ACC112 (cell line): Measurements from ENCODE around the gene NCAPG2.

Experiments used
- H2AFZ ChIP-seq: fragments of 200-600 bp; sonication (generic); one replicate; pipeline ENCODE4 v1.6.0; 2017; ENCODE audit warnings: antibody characterized with exemption, low read length; ENCODE audit not compliant: unreplicated experiment
- H3K27ac ChIP-seq: fragments of 200-600 bp; sonication (generic); 2 replicates; pipeline ENCODE4 v1.5.1; 2014; ENCODE audit warnings: low read depth, mild to moderate bottlenecking, antibody characterized with exemption, low read length, moderate library complexity
- H3K27me3 ChIP-seq: fragments of 200-600 bp; sonication (generic); 2 replicates; pipeline ENCODE4 v1.6.1; 2014; ENCODE audit warnings: mild to moderate bottlenecking, antibody characterized with exemption, low read length, moderate library complexity, mixed read lengths; ENCODE audit not compliant: insufficient read depth
- H3K36me3 ChIP-seq: fragments of 200-600 bp; sonication (generic); 2 replicates; pipeline ENCODE4 v1.6.1; 2016; ENCODE audit warnings: mild to moderate bottlenecking, antibody characterized with exemption, low read length, moderate library complexity, mixed read lengths; ENCODE audit not compliant: insufficient read depth
- H3K4me1 ChIP-seq: fragments of 200-600 bp; sonication (generic); one replicate; pipeline ENCODE4 v1.6.1; 2016; ENCODE audit warnings: low read length, mixed read lengths; ENCODE audit not compliant: insufficient read depth, unreplicated experiment, control insufficient read depth
- H3K4me3 ChIP-seq: fragments of 200-600 bp; sonication (generic); 2 replicates; pipeline ENCODE4 v1.5.1; 2014; ENCODE audit warnings: mild to moderate bottlenecking, low read depth, low read length
- H3K79me2 ChIP-seq: fragments of 200-600 bp; sonication (generic); one replicate; pipeline ENCODE4 v1.6.0; 2016; ENCODE audit warnings: low read length; ENCODE audit not compliant: control insufficient read depth, unreplicated experiment, insufficient read depth

The NCAPG2 gene

DNA sequence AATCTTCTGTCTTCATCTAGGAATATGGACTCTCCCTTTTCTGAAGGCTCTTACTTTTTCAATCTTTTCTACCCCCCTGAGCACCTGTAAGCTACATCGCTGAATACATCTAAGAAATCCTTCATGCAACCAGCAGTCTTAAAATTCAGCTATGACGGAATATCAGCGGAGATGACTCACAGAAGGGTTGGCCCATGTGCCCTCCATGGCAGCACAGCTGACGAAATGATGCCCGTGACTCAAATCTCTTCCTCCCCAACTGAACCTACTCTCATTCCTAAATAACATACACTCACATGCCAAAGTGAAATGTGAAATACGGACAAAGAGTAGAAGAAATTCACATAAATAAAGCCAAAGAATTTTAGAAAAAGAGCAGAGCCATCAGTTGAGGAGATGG, 30.3 kb upstream of the NCAPG2 start:
- Histone ChIP-seq H3K4me1 (peaks cover 5% of the 10 kb centered on the region), H3K79me2 (no peaks in the 10 kb centered on the region), H3K4me3 (no peak overlapping the region), H3K36me3 (peaks cover 38% of the 10 kb centered on the region), H2AFZ (no peak overlapping the region), H3K27ac (peak overlapping the region; percentile 2; the same call in 1 of the 2 replicates), H3K27me3 (no peaks in the 10 kb centered on the region)

DNA sequence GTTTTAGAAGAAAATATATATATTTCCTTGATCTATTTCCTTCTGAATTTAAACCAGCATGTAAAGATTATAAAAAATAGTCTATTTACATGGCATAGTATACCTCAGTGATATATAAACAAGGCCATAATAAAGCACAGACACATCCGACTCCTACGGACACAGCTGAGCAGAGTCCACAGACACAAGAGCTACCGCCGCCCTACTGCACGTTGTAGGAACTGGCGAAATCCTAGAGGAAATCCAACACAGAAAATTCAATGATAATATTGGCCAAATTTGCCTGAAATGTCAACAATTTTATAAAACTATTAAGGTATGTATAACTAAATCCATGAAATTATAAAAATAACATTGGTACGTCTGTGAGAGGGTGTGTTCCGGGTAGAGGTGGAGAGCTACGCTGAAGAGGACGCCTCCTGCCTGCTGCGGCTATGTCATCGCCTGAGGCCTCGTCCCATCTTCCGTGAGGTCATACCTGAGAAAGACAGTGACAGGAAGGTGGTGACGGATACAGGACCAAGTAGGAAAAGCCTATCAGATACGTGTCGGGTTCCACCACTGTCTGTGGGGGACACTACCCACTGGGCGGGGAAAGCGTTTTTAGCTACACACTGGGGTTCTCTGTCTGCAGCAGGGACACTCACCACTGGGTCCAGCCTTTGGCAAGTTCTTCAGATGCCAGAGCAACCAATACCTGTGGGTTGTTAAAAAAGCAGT, 29.3 kb upstream of the NCAPG2 start:
- Histone ChIP-seq H3K36me3 (peaks cover 37% of the 10 kb centered on the region), H3K27me3 (no peaks in the 10 kb centered on the region), H2AFZ (no peak overlapping the region), H3K4me3 (no peak overlapping the region), H3K4me1 (no peaks in the 10 kb centered on the region), H3K79me2 (no peaks in the 10 kb centered on the region), H3K27ac (no peak overlapping the region)

DNA sequence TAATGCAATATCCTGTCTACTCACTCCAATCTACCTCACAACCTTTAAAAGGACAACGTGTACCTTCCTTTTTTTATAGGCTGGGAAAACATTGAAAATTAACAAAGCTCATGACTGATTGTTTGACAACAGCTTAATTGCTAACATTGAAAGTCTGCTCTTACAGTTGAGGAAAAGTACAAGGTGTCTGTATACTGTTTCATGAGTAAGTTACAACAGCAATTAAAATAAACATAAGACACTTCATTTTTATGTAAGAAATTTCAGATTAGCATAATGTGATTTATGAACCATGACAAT, 28.6 kb upstream of the NCAPG2 start:
- no peaks in the 10 kb centered on the region for H3K4me1 ChIP-seq
- H3K27ac ChIP-seq, result no peak overlapping the region
- H3K4me3 ChIP-seq, result no peak overlapping the region
- H2AFZ ChIP-seq, result no peak overlapping the region
- H3K79me2 ChIP-seq, result no peaks in the 10 kb centered on the region
- H3K36me3 ChIP-seq, result peaks cover 33% of the 10 kb centered on the region
- no peaks in the 10 kb centered on the region for H3K27me3 ChIP-seq

DNA sequence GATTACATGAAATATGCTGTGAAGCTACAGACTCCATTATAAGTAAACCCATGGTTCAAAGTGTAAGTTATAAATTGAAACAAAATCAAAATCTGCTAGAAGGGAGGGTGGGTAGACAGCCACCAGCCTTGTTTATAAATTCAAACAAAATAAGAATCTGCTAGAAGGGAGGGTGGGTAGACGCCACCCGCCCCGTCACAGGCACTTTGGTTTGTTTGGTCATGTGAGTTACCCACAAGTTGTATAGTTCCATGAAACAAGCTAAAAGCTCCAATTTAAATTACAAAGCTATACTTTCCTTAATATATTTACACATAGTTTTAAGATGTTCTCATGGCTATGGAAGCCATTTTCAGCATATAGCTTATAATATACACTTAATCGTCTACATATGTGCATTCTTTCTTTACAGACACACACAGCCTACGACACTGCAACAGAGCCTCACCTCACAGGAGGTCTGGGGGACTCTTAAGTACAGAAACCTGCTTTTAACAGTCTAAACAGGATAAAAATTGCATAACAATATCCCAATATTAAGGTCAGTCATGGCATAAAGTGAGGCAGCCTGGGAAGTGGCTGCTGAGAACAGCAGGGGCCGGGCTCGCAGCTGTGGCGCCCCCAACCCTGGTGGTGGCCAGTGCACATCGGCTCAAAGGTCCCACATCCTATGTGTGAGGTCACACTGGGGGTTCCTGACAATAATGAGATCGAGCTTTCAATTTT, 28.1 kb upstream of the NCAPG2 start:
- Histone ChIP-seq H3K4me3 (no peak overlapping the region), H3K36me3 (peaks cover 33% of the 10 kb centered on the region), H3K27ac (no peak overlapping the region), H3K27me3 (no peaks in the 10 kb centered on the region), H3K79me2 (no peaks in the 10 kb centered on the region), H3K4me1 (no peaks in the 10 kb centered on the region), H2AFZ (no peak overlapping the region)

DNA sequence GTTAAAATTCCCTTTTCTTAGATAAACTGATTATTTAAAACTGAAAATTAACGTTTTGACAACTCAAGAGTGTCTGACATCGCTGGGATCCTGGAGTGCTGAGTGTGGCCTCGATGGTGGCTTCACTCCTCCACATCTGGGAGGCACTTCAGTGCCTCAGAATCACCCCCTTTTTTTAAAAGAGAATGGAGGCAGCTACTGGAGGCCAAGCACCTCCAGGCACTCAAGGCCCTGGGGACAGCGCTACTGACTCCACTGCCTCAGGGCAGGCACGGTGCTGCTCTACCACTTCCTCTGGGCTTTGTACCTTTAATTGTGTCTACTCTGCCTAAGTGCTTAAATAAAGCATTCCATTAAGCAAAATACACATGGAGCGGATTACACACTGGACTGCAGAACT, 27.2 kb upstream of the NCAPG2 start:
- Histone ChIP-seq H3K4me1 (no peaks in the 10 kb centered on the region), H3K27me3 (no peaks in the 10 kb centered on the region), H3K36me3 (peaks cover 31% of the 10 kb centered on the region), H3K4me3 (no peak overlapping the region), H3K79me2 (no peaks in the 10 kb centered on the region), H2AFZ (no peak overlapping the region), H3K27ac (no peak overlapping the region)

DNA sequence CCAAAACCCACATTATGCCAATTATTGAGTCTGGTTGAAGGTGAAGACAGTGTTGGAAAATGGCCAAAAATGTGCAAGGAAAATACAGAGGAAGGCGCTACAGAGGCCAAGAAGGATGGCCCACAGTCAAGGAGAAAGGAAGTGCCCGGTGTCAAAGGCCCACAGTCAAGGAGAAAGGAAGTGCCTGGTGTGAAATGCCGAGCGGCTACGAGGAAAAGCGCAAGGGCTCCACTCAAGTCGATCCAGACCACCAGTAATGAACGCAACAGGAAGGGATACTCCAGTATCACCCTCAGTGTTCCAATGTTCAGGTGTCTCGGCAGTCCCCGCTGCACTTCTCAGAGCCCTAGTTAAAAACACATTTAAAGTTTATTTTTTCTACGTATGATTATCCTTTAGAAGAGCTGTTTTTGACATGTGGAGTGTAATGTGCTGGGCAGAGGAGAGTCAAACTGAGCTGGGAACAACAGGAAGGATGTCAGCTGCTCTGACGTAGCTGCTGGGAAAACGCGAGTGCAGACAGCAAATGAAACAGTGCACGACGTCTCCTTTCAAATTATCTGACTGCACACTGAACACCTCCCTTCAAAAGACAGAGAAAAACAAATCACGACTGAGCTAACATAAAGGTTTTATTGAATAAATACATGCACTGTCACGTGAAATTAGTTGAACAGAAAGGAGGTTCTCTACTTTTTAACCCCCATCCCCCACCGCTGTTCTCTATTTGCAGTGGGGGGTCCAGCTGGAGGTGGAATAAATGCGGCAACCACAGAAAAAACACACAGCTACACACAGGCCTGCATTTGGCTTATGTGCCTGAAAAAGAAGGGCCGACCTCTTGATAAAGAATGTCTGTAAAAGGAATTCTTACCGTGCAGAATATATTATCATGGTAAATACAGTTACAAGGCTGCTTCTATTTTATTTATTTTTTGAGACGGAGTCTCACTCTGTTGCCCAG, 26.1 kb upstream of the NCAPG2 start:
- Histone ChIP-seq H3K4me1 (no peaks in the 10 kb centered on the region), H3K79me2 (no peaks in the 10 kb centered on the region), H3K36me3 (peaks cover 23% of the 10 kb centered on the region), H2AFZ (no peak overlapping the region), H3K4me3 (no peak overlapping the region), H3K27me3 (no peaks in the 10 kb centered on the region), H3K27ac (no peak overlapping the region)

DNA sequence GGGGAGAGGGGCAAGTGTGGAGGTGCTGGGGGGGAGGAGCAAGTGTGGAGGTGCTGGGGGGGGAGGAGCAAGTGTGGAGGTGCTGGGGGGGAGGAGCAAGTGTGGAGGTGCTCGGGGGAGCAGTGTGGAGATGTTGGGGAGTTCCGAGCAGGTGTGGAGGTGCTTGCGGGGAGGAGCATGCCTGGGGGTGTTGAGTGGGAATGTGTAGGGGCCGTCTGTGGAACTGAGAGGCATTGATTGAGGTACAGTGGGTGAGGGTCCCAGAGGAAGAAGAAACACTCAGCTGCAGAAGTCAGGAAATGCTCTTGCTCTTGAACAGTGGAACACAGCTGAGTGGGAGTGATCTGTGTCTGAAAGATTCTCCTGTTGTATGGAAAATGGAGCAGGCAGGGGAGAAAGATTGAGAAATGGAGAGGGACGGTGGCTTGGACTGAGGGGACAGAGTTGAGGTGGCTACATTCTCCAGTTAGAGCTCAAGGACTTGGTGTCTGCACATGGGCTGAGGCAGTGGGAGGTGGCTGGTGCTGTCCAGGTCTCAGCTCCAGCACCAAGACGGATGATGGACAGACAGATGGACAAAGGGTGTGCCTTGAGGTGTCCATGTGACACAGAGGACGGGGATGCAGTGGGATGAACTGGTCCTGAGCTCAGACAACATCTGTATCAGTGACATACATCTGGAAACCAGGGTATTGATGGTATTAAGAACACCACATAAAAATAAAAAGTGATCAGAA, 25.2 kb upstream of the NCAPG2 start:
- no peaks in the 10 kb centered on the region for H3K4me1 ChIP-seq
- H3K27ac ChIP-seq, result no peak overlapping the region
- no peak overlapping the region for H2AFZ ChIP-seq
- H3K36me3 ChIP-seq, result peaks cover 17% of the 10 kb centered on the region
- H3K4me3 ChIP-seq, result no peak overlapping the region
- no peaks in the 10 kb centered on the region for H3K79me2 ChIP-seq
- H3K27me3 ChIP-seq, result no peaks in the 10 kb centered on the region

DNA sequence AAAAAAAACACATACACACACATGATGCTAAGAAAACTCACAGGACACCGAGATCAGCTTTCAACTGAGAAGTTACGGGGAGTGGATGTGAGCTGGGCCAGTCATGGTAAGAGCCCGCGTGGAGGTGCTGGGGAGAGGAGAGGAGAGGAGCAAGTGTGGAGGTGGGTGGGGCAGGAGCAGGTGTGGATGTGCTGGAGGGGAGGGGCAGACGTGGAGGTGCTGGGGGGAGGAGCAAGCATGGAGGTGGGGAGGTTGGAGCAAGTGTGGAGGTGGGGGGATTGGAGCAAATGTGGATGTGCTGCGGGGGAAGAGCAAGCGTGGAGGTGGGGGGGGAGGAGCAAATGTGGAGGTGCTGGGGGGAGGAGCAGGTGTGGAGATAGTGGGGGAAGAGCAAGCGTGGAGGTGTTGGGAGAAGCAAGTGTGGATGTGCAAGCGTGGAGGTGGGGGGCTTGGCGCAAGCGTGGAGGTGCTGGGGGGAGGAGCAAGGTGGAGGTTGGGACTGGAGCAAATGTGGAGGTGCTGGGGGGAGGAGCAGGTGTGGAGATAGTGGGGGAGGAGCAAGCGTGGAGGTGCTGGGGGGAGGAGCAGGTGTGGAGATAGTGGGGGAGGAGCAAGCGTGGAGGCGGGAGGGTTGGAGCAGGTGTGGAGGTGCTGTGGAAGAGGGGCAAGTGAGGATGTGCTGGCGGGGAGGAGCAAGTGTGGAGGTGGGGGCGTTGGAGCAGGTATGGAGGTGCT, 24.5 kb upstream of the NCAPG2 start:
- Histone ChIP-seq H3K27me3 (no peaks in the 10 kb centered on the region), H3K27ac (no peak overlapping the region), H3K4me1 (no peaks in the 10 kb centered on the region), H3K36me3 (peaks cover 10% of the 10 kb centered on the region), H2AFZ (no peak overlapping the region), H3K4me3 (no peak overlapping the region), H3K79me2 (no peaks in the 10 kb centered on the region)

DNA sequence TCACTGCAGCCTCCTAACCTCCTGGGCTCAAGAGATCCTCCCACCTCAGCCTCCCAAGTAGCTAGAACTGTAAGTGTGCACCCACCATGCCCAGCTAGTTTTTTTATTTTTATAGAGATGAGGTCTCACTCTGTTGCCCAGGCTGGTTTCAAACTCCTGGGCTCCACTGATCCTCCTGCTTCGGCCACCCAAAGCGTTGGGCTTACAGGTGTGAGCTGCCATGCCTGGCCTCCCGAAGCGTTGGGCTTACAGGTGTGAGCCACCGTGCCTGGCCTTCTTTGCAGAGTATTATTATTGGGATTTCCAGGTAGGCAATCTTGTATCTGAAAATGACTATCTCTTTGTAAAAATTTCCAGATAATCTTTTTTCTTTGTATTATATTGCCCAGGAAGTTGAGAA, 23.1 kb upstream of the NCAPG2 start:
- no peaks in the 10 kb centered on the region for H3K27me3 ChIP-seq
- no peaks in the 10 kb centered on the region for H3K79me2 ChIP-seq
- no peak overlapping the region for H3K4me3 ChIP-seq
- H2AFZ ChIP-seq, result no peak overlapping the region
- H3K36me3 ChIP-seq, result peaks cover 6% of the 10 kb centered on the region; the same call in 1 of the 2 replicates
- H3K4me1 ChIP-seq, result no peaks in the 10 kb centered on the region
- H3K27ac ChIP-seq, result no peak overlapping the region
